K562 (cell line): ENCODE results near the gene GMDS. TPM values are rescaled to one million over a fixed set of nuclear protein-coding genes. Genes with fewer than 3 reads are reported as not detected.

ENCODE experiments used
- CLOCK ChIP-seq: fragments of 250-450 bp; sonication (Bioruptor Pico); IDR thresholded peaks from 2 replicates; pipeline ENCODE4 v1.4.0; 2020; ENCODE audit warnings: mild to moderate bottlenecking, moderate library complexity, borderline replicate concordance
- CREB3 ChIP-seq: fragments of 450-650 bp; conservative IDR thresholded peaks from 2 replicates; pipeline ENCODE4 v1.6.1; 2016; ENCODE audit warnings: missing genetic modification characterization, low read depth, mild to moderate bottlenecking, missing compliant biosample characterization, moderate library complexity
- MTA2 ChIP-seq: fragments of 450-650 bp; IDR thresholded peaks from 2 replicates; pipeline ENCODE4 v1.6.1; 2016; ENCODE audit warnings: low read depth
- PHF20 ChIP-seq: fragments of 450-650 bp; IDR thresholded peaks from 2 replicates; pipeline ENCODE4 v1.6.1; 2018; ENCODE audit not compliant: partially characterized antibody
- SP2 ChIP-seq: IDR thresholded peaks from 2 replicates; pipeline ENCODE4 v1.6.1; 2011; ENCODE audit warnings: mild to moderate bottlenecking, low read depth, low read length, moderate library complexity; ENCODE audit not compliant: poor library complexity, severe bottlenecking; ENCODE audit errors: extremely low read depth
- ZBTB43 ChIP-seq: sonication (generic); formaldehyde crosslinking; IDR thresholded peaks from 2 replicates; pipeline ENCODE4 v1.8.0; 2023; ENCODE audit warnings: mild to moderate bottlenecking, missing genetic modification reagents
- ZNF282 ChIP-seq: sonication (generic); formaldehyde crosslinking; IDR thresholded peaks from 2 replicates; pipeline ENCODE4 v1.8.1; 2023; ENCODE audit warnings: missing genetic modification reagents
- polyA plus RNA-seq, 8 experiments: library from polyadenylated mRNA; depleted of rRNA in 4 of 8; stranded (reverse) in 5 of 8; unstranded in 3 of 8; fragments of >200 nt; fragmentation: Nextera tagmentation in 2 of 8; fragmentation: Illumina TruSeq in 1 of 8; extraction: Ambion mirVana in 2 of 8; extraction: Trizol in 1 of 8; gene quantifications; 2 replicates each; pipeline versions ENCODE4 v1.2.1 to v1.2.3, GENCODE V29; 2011 to 2014; ENCODE audit warnings: inconsistent platforms in 1 of 8, missing spikeins in 1 of 8
- total RNA-seq, 7 experiments: library from RNA; depleted of rRNA in 6 of 7; stranded (reverse); fragments of >200 nt in 6 of 7; fragmentation: Illumina TruSeq in 2 of 7; extraction: Trizol in 2 of 7; gene quantifications; 2 replicates each; pipeline versions ENCODE4 v1.2.1 to v1.2.3, GENCODE V29; 2011 to 2021; ENCODE audit warnings: low replicate concordance in 1 of 7

GMDS gene
- total and polyA plus RNA-seq, 9 of the 15 experiments (the other 6 are each of a cell fraction or from before 2014, with no cell fraction given): 0.48 to 31.8 (median 13.4) TPM

GRCh38 chr6:1704711-1705110, 540.7 kb downstream of the GMDS start (continued):
- TF ChIP-seq ZNF282 (CRISPR knock-in tag) (no peak), ZBTB43 (no peak), CLOCK (CRISPR knock-in tag) (no peak), PHF20 (no peak), CREB3 (no peak), SP2 (no peak), MTA2 (no peak)
